HEK293 (cell line): Measurements from ENCODE around the gene CD9.

Experiments used
- KLF1 ChIP-seq: fragments of 450-650 bp; formaldehyde crosslinking; IDR thresholded peaks from 2 replicates; pipeline ENCODE4 v1.5.1; 2016; ENCODE audit warnings: missing biosample characterization, missing genetic modification characterization
- SP2 ChIP-seq: fragments of 450-650 bp; formaldehyde crosslinking; IDR thresholded peaks from 2 replicates; pipeline ENCODE4 v1.5.1; 2016; ENCODE audit warnings: missing biosample characterization, missing genetic modification characterization
- TCF7L2 ChIP-seq: IDR thresholded peaks from 2 replicates; pipeline ENCODE4 v1.6.1; 2011; ENCODE audit warnings: low read depth, mild to moderate bottlenecking, inconsistent platforms, low read length, moderate library complexity, borderline replicate concordance
- TSHZ1 ChIP-seq: fragments of 450-650 bp; formaldehyde crosslinking; IDR thresholded peaks from 2 replicates; pipeline ENCODE4 v1.5.1; 2016; ENCODE audit warnings: missing biosample characterization, missing genetic modification characterization, borderline replicate concordance
- ZBTB10 ChIP-seq: fragments of 450-650 bp; formaldehyde crosslinking; IDR thresholded peaks from 2 replicates; pipeline ENCODE4 v1.5.1; 2016; ENCODE audit warnings: missing biosample characterization, missing genetic modification characterization
- ZNF10 ChIP-seq: fragments of 450-650 bp; formaldehyde crosslinking; IDR thresholded peaks from 2 replicates; pipeline ENCODE4 v1.5.1; 2017; ENCODE audit warnings: missing biosample characterization, missing genetic modification characterization
- ZNF16 ChIP-seq: fragments of 450-650 bp; formaldehyde crosslinking; IDR thresholded peaks from 2 replicates; pipeline ENCODE4 v1.5.1; 2016; ENCODE audit warnings: low read depth, missing biosample characterization, missing genetic modification characterization
- ZNF529 ChIP-seq: fragments of 450-650 bp; formaldehyde crosslinking; IDR thresholded peaks from 2 replicates; pipeline ENCODE4 v1.5.1; 2017; ENCODE audit warnings: missing genetic modification characterization, missing biosample characterization; ENCODE audit not compliant: insufficient replicate concordance
- ZNF580 ChIP-seq: fragments of 450-650 bp; formaldehyde crosslinking; IDR thresholded peaks from 2 replicates; pipeline ENCODE4 v1.5.1; 2016; ENCODE audit warnings: missing biosample characterization, missing genetic modification characterization
- TF ChIP-seq, protein P1 (sequence below): fragments of 450-650 bp; formaldehyde crosslinking; IDR thresholded peaks from 2 replicates; pipeline ENCODE4 v1.5.1; 2016; ENCODE audit warnings: missing biosample characterization, missing genetic modification characterization
- TF ChIP-seq, protein P2 (sequence below): fragments of 450-650 bp; formaldehyde crosslinking; IDR thresholded peaks from 2 replicates; pipeline ENCODE4 v1.5.1; 2016; ENCODE audit warnings: missing biosample characterization, missing genetic modification characterization
- TF ChIP-seq, protein P3 (sequence below): fragments of 450-650 bp; formaldehyde crosslinking; IDR thresholded peaks from 2 replicates; pipeline ENCODE4 v1.5.1; 2016; ENCODE audit warnings: missing biosample characterization, missing genetic modification characterization
- TF ChIP-seq, protein P4 (sequence below): fragments of 450-650 bp; formaldehyde crosslinking; IDR thresholded peaks from 2 replicates; pipeline ENCODE4 v1.5.1; 2016; ENCODE audit warnings: missing biosample characterization, missing genetic modification characterization
- TF ChIP-seq, protein P5 (sequence below): fragments of 450-650 bp; formaldehyde crosslinking; IDR thresholded peaks from 2 replicates; pipeline ENCODE4 v1.5.1; 2016; ENCODE audit warnings: missing biosample characterization, missing genetic modification characterization

- TF ChIP-seq, protein P1, sequence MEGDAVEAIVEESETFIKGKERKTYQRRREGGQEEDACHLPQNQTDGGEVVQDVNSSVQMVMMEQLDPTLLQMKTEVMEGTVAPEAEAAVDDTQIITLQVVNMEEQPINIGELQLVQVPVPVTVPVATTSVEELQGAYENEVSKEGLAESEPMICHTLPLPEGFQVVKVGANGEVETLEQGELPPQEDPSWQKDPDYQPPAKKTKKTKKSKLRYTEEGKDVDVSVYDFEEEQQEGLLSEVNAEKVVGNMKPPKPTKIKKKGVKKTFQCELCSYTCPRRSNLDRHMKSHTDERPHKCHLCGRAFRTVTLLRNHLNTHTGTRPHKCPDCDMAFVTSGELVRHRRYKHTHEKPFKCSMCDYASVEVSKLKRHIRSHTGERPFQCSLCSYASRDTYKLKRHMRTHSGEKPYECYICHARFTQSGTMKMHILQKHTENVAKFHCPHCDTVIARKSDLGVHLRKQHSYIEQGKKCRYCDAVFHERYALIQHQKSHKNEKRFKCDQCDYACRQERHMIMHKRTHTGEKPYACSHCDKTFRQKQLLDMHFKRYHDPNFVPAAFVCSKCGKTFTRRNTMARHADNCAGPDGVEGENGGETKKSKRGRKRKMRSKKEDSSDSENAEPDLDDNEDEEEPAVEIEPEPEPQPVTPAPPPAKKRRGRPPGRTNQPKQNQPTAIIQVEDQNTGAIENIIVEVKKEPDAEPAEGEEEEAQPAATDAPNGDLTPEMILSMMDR (tag by site-specific recombination) = no peak
- TF ChIP-seq ZNF16 (tag by site-specific recombination) = no peak
- no peak for TF ChIP-seq ZNF529
- TF ChIP-seq ZNF10 (tag by site-specific recombination) = no peak
- TF ChIP-seq KLF1 = no peak
- no peak for TF ChIP-seq SP2 (tag by site-specific recombination)
- TF ChIP-seq, protein P2, sequence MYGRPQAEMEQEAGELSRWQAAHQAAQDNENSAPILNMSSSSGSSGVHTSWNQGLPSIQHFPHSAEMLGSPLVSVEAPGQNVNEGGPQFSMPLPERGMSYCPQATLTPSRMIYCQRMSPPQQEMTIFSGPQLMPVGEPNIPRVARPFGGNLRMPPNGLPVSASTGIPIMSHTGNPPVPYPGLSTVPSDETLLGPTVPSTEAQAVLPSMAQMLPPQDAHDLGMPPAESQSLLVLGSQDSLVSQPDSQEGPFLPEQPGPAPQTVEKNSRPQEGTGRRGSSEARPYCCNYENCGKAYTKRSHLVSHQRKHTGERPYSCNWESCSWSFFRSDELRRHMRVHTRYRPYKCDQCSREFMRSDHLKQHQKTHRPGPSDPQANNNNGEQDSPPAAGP (tag by site-specific recombination) = no peak
- TF ChIP-seq ZNF580 (tag by site-specific recombination) = no peak
- TF ChIP-seq TCF7L2 = no peak
- TF ChIP-seq, protein P3, sequence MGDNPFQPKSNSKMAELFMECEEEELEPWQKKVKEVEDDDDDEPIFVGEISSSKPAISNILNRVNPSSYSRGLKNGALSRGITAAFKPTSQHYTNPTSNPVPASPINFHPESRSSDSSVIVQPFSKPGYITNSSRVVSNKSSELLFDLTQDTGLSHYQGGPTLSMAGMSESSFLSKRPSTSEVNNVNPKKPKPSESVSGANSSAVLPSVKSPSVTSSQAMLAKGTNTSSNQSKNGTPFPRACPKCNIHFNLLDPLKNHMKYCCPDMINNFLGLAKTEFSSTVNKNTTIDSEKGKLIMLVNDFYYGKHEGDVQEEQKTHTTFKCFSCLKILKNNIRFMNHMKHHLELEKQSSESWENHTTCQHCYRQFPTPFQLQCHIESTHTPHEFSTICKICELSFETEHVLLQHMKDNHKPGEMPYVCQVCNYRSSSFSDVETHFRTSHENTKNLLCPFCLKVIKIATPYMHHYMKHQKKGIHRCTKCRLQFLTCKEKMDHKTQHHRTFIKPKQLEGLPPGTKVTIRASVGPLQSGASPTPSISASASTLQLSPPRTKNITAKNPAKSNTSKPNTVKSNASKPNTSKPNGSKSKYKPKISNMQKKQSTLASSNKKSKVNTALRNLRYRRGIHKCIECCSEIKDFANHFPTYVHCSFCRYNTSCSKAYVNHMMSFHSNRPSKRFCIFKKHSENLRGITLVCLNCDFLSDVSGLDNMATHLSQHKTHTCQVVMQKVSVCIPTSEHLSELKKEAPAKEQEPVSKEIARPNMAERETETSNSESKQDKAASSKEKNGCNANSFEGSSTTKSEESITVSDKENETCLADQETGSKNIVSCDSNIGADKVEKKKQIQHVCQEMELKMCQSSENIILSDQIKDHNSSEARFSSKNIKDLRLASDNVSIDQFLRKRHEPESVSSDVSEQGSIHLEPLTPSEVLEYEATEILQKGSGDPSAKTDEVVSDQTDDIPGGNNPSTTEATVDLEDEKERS = no peak
- TF ChIP-seq, protein P4, sequence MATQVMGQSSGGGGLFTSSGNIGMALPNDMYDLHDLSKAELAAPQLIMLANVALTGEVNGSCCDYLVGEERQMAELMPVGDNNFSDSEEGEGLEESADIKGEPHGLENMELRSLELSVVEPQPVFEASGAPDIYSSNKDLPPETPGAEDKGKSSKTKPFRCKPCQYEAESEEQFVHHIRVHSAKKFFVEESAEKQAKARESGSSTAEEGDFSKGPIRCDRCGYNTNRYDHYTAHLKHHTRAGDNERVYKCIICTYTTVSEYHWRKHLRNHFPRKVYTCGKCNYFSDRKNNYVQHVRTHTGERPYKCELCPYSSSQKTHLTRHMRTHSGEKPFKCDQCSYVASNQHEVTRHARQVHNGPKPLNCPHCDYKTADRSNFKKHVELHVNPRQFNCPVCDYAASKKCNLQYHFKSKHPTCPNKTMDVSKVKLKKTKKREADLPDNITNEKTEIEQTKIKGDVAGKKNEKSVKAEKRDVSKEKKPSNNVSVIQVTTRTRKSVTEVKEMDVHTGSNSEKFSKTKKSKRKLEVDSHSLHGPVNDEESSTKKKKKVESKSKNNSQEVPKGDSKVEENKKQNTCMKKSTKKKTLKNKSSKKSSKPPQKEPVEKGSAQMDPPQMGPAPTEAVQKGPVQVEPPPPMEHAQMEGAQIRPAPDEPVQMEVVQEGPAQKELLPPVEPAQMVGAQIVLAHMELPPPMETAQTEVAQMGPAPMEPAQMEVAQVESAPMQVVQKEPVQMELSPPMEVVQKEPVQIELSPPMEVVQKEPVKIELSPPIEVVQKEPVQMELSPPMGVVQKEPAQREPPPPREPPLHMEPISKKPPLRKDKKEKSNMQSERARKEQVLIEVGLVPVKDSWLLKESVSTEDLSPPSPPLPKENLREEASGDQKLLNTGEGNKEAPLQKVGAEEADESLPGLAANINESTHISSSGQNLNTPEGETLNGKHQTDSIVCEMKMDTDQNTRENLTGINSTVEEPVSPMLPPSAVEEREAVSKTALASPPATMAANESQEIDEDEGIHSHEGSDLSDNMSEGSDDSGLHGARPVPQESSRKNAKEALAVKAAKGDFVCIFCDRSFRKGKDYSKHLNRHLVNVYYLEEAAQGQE (tag by site-specific recombination) = no peak
- TF ChIP-seq ZBTB10 (tag by site-specific recombination) = no peak
- TF ChIP-seq, protein P5, sequence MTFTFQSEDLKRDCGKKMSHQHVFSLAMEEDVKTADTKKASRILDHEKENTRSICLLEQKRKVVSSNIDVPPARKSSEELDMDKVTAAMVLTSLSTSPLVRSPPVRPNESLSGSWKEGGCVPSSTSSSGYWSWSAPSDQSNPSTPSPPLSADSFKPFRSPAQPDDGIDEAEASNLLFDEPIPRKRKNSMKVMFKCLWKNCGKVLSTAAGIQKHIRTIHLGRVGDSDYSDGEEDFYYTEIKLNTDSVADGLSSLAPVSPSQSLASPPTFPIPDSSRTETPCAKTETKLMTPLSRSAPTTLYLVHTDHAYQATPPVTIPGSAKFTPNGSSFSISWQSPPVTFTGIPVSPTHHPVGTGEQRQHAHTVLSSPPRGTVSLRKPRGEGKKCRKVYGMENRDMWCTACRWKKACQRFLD (tag by site-specific recombination) = no peak
- no peak for TF ChIP-seq TSHZ1 (tag by site-specific recombination)
Observed at GRCh38 chr12:6266971-6267721, 66.9 kb downstream of the CD9 start.
